ENCODE measurements around the gene LYPLA2. TPM values are rescaled to one million over a fixed set of nuclear protein-coding genes. Genes with fewer than 3 reads are reported as not detected.

LYPLA2 gene
- total RNA-seq, 4 donors from 2014 or later, result 25.7 to 30.4 (median 29.2) TPM

DNA sequence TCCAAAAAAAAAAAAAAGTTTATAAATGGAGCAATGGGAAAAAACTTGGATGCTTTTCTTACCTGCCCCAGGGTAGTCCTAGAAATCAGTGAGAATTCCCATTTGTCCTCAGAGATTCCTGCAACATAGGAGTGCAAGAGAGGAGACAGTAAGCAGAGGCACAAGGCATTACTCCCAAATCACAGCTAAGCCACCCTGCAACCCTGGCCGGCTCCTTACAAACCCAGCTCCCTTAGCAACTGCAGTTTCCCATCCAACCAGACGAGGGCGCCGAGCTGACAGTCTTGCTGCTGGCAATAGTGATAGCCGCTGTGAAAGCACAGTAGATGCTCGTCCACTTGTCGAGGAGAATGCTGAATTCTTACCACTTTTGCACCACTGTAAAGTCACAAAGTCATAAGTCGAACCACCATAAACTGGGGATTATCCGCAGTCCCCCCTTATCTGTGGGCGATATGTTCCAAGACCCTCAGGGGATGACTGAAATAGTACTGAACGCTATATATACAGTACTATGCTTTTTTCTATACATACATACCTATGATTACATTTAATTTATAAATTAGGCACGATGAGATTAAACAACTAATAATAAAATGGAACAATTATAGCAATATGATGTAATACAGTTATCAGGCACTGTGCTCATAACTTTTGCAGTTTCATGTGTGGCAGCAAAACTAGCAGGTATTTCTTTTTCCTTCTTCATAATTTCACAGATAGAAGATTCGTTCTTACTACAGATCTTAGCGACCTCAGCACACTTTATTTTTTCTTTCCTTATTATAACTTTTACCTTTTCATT lies 18.7 kb upstream of the LYPLA2 start:
- Histone ChIP-seq H3K36me3 (peaks cover 0 to 40% of the 10 kb centered on the region in 2 donors), H3K9me3 (no peaks in the 10 kb centered on the region), H3K4me3 (no peak overlapping the region), H3K27me3 (no peaks in the 10 kb centered on the region), H3K4me1 (peaks cover 0 to 28% (median 1%) of the 10 kb centered on the region in 3 donors), H3K27ac (no peak overlapping the region)
- WGBS, 2 donors (ENCODE audit: low coverage in 1 of 2), result 12 to 18% methylated on average over 9 to 11 of the region's 14 CpGs
- TF ChIP-seq POLR2AphosphoS5 (IDR thresholded peaks at IDR 0.05), result no peak
- TF ChIP-seq, protein P1, sequence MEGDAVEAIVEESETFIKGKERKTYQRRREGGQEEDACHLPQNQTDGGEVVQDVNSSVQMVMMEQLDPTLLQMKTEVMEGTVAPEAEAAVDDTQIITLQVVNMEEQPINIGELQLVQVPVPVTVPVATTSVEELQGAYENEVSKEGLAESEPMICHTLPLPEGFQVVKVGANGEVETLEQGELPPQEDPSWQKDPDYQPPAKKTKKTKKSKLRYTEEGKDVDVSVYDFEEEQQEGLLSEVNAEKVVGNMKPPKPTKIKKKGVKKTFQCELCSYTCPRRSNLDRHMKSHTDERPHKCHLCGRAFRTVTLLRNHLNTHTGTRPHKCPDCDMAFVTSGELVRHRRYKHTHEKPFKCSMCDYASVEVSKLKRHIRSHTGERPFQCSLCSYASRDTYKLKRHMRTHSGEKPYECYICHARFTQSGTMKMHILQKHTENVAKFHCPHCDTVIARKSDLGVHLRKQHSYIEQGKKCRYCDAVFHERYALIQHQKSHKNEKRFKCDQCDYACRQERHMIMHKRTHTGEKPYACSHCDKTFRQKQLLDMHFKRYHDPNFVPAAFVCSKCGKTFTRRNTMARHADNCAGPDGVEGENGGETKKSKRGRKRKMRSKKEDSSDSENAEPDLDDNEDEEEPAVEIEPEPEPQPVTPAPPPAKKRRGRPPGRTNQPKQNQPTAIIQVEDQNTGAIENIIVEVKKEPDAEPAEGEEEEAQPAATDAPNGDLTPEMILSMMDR (IDR thresholded peaks at IDR 0.05), result peak; percentile 78 to 91 (median 80)
- peak; percentile 84 for ATAC-seq

DNA sequence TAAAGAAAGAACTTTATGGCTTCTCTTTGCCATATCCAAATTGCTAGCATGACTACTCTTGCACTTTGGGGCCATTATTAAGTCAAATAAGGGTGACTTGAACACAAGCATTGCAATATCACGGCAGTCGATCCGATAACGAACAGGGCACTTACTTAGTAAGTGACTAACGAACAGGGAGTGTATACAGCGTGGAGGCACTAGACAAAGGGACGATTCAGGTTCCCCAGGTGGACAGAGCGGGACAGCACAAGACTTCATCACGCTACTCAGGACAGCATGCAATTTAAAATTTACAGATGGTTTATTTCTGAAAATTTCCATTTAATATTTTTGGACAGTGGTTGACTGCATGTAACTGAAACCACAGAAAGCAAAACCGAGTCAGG lies 18.1 kb upstream of the LYPLA2 start:
- Histone ChIP-seq H3K9me3 (no peaks in the 10 kb centered on the region), H3K36me3 (peaks cover 0 to 35% of the 10 kb centered on the region in 2 donors), H3K4me1 (peaks cover 0 to 34% (median 5%) of the 10 kb centered on the region in 3 donors), H3K27me3 (no peaks in the 10 kb centered on the region), H3K27ac (no peak overlapping the region), H3K4me3 (no peak overlapping the region)
- no peak for ATAC-seq
- TF ChIP-seq, protein P1 (IDR thresholded peaks at IDR 0.05), result no peak
- TF ChIP-seq EP300 (IDR thresholded peaks at IDR 0.05), result no peak
- TF ChIP-seq POLR2A (IDR thresholded peaks at IDR 0.05), result no peak
- TF ChIP-seq POLR2AphosphoS5 (IDR thresholded peaks at IDR 0.05), result no peak
- WGBS, 2 donors (ENCODE audit: low coverage in 1 of 2), result 84 to 87% methylated on average over 4 to 10 of the region's 10 CpGs

DNA sequence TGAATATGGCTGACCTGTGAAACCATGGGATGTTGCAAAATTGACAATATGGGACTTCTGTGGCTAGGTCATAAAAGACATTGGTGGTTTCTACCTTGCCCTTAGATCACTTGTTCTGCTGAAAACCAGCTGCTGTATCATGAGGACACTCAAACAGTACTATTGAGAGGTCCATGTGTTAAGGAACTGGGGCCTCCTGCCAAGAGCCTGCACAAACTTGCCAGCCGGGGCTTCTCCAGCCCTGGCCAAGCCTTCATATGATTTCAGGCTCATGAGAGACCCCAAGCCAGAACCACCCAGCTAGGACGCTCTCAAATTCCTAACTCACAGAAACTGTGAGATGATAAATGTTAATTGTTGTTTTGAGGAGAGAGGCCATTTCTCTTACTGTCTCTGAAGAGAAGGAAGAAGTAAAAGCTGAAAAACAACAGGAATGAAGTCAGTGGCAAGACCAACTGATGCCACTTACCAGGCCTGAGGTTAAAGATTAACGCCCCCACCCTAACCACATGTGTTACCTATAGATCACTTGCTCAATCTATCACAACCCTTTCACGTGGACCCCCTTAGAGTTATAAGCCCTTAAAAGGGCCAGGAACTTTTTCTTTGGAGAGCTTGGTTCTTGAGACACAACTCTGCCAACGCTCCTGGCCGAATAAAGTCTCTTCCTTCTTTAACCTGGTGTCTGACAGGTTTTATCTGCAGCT lies 16.6 kb upstream of the LYPLA2 start:
- Histone ChIP-seq H3K4me3 (no peak overlapping the region), H3K9me3 (no peaks in the 10 kb centered on the region), H3K36me3 (peaks cover 0 to 23% of the 10 kb centered on the region in 2 donors), H3K27ac (no peak overlapping the region), H3K4me1 (peaks cover 0 to 41% (median 9%) of the 10 kb centered on the region in 3 donors), H3K27me3 (no peaks in the 10 kb centered on the region)
- ATAC-seq, result no peak
- TF ChIP-seq EP300 (IDR thresholded peaks at IDR 0.05), result no peak
- TF ChIP-seq POLR2AphosphoS5 (IDR thresholded peaks at IDR 0.05), result no peak
- TF ChIP-seq POLR2A (IDR thresholded peaks at IDR 0.05), result no peak
- TF ChIP-seq, protein P1 (IDR thresholded peaks at IDR 0.05), result no peak
- 61 to 73% methylated on average over 4 to 6 of the region's 6 CpGs for WGBS, 2 donors (ENCODE audit: low coverage in 1 of 2)

DNA sequence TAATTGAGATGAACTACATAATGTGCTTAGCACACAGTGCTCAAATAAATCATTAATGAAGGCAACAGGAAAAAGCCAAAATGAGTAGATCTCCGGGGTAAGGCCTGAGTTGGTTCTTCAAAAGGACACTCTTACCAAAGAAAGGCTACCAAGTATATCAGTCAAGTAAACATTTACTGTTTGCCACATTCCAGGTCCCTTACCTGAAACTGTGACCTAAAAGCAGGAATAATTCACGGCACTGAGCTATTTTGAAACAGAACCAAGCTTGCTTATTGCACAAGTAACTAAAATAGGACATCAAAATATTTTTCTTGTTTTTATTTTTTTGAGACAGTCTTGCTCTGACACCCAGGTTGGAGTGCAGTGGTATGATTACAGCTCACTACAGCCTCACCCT lies 14.7 kb upstream of the LYPLA2 start:
- no peaks in the 10 kb centered on the region for H3K27me3 ChIP-seq
- H3K9me3 ChIP-seq, result no peaks in the 10 kb centered on the region
- H3K4me1 ChIP-seq, result peaks cover 0 to 60% (median 15%) of the 10 kb centered on the region in 3 donors
- ATAC-seq, result no peak
- peaks cover 0 to 21% of the 10 kb centered on the region in 2 donors for H3K36me3 ChIP-seq
- H3K4me3 ChIP-seq, result no peak overlapping the region
- WGBS, 2 donors (ENCODE audit: low coverage in 1 of 2), result 79 to 90% methylated on average over 2 of the region's 2 CpGs
- no peak overlapping the region for H3K27ac ChIP-seq
- TF ChIP-seq EP300 (IDR thresholded peaks at IDR 0.05) (no peak), POLR2AphosphoS5 (IDR thresholded peaks at IDR 0.05) (no peak), POLR2A (IDR thresholded peaks at IDR 0.05) (no peak)
- TF ChIP-seq, protein P1 (IDR thresholded peaks at IDR 0.05), result no peak

All from gastroesophageal sphincter (tissue), 4 donors.